ENCODE data around the gene TMPRSS9. TPM values are rescaled to one million over a fixed set of nuclear protein-coding genes. Genes with fewer than 3 reads are reported as not detected.

TMPRSS9 gene
- total and polyA plus RNA-seq, 2 of the 13 experiments (the other 11 are each of a cell fraction or from before 2014, with no cell fraction given): 2.5 to 5.2 TPM

- TF ChIP-seq HCFC1 (IDR thresholded peaks at IDR 0.05; ENCODE audit: low read depth, low read length) (peak; percentile 59; the same call in 1 of the 2 replicates), NBN (conservative IDR thresholded peaks at IDR 0.05) (no peak), ZNF383 (CRISPR knock-in tag; IDR thresholded peaks at IDR 0.05; ENCODE audit: borderline replicate concordance) (no peak), KDM6A (CRISPR knock-in tag; IDR thresholded peaks at IDR 0.05; ENCODE audit: low read depth) (no peak), SIN3A (IDR thresholded peaks at IDR 0.05; ENCODE audit: borderline replicate concordance, low read depth, low read length) (peak; percentile 90; the same call in 1 of the 2 replicates), ZNF232 (CRISPR knock-in tag; IDR thresholded peaks at IDR 0.05; ENCODE audit: borderline replicate concordance) (peak; percentile 59; the same call in 1 of the 2 replicates), GFI1 (CRISPR knock-in tag; IDR thresholded peaks at IDR 0.05; ENCODE audit: borderline replicate concordance) (no peak; the same call in 1 of the 2 replicates), SALL1 (CRISPR knock-in tag; IDR thresholded peaks at IDR 0.05) (peak; percentile 40; the same call in 1 of the 2 replicates), EHMT2 (IDR thresholded peaks at IDR 0.05; ENCODE audit: borderline replicate concordance, low read depth, low read length) (no peak), ZNF891 (CRISPR knock-in tag; IDR thresholded peaks at IDR 0.05) (no peak), KDM4B (CRISPR knock-in tag; IDR thresholded peaks at IDR 0.05) (no peak), IKZF4 (CRISPR knock-in tag; IDR thresholded peaks at IDR 0.05; ENCODE audit: borderline replicate concordance, low read depth, not compliant biosample characterization) (peak; percentile 65), ZSCAN31 (CRISPR knock-in tag; IDR thresholded peaks at IDR 0.05; ENCODE audit: low read depth) (peak; percentile 44; the same call in 1 of the 2 replicates), ZNF263 (CRISPR knock-in tag; IDR thresholded peaks at IDR 0.05) (0 out of 2 replicates have a peak, but pooled peaks have one; percentile 32), FOXA1 (IDR thresholded peaks at IDR 0.05) (no peak), FOXA1 (CRISPR knock-in tag; IDR thresholded peaks at IDR 0.05) (peak; percentile 23; the same call in 1 of the 2 replicates), ETV5 (CRISPR knock-in tag; IDR thresholded peaks at IDR 0.05; ENCODE audit: borderline replicate concordance) (peak; percentile 36; the same call in 1 of the 2 replicates)
- TF ChIP-seq, protein P1, sequence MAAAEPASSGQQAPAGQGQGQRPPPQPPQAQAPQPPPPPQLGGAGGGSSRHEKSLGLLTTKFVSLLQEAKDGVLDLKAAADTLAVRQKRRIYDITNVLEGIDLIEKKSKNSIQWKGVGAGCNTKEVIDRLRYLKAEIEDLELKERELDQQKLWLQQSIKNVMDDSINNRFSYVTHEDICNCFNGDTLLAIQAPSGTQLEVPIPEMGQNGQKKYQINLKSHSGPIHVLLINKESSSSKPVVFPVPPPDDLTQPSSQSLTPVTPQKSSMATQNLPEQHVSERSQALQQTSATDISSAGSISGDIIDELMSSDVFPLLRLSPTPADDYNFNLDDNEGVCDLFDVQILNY (CRISPR knock-in tag; conservative IDR thresholded peaks at IDR 0.05): peak; percentile 62
- TF ChIP-seq, protein P2, sequence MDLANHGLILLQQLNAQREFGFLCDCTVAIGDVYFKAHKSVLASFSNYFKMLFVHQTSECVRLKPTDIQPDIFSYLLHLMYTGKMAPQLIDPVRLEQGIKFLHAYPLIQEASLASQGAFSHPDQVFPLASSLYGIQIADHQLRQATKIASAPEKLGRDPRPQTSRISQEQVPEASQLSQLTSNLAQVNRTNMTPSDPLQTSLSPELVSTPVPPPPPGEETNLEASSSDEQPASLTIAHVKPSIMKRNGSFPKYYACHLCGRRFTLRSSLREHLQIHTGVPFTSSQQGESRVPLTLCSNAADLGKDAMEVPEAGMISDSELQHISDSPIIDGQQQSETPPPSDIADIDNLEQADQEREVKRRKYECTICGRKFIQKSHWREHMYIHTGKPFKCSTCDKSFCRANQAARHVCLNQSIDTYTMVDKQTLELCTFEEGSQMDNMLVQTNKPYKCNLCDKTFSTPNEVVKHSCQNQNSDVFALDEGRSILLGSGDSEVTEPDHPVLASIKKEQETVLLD (CRISPR knock-in tag; IDR thresholded peaks at IDR 0.05; ENCODE audit: low read depth): peak; percentile 22; the same call in 1 of the 2 replicates
- TF ChIP-seq, protein P3, sequence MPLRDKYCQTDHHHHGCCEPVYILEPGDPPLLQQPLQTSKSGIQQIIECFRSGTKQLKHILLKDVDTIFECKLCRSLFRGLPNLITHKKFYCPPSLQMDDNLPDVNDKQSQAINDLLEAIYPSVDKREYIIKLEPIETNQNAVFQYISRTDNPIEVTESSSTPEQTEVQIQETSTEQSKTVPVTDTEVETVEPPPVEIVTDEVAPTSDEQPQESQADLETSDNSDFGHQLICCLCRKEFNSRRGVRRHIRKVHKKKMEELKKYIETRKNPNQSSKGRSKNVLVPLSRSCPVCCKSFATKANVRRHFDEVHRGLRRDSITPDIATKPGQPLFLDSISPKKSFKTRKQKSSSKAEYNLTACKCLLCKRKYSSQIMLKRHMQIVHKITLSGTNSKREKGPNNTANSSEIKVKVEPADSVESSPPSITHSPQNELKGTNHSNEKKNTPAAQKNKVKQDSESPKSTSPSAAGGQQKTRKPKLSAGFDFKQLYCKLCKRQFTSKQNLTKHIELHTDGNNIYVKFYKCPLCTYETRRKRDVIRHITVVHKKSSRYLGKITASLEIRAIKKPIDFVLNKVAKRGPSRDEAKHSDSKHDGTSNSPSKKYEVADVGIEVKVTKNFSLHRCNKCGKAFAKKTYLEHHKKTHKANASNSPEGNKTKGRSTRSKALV (CRISPR knock-in tag; IDR thresholded peaks at IDR 0.05): peak; percentile 43; the same call in 1 of the 2 replicates
- TF ChIP-seq, protein P4, sequence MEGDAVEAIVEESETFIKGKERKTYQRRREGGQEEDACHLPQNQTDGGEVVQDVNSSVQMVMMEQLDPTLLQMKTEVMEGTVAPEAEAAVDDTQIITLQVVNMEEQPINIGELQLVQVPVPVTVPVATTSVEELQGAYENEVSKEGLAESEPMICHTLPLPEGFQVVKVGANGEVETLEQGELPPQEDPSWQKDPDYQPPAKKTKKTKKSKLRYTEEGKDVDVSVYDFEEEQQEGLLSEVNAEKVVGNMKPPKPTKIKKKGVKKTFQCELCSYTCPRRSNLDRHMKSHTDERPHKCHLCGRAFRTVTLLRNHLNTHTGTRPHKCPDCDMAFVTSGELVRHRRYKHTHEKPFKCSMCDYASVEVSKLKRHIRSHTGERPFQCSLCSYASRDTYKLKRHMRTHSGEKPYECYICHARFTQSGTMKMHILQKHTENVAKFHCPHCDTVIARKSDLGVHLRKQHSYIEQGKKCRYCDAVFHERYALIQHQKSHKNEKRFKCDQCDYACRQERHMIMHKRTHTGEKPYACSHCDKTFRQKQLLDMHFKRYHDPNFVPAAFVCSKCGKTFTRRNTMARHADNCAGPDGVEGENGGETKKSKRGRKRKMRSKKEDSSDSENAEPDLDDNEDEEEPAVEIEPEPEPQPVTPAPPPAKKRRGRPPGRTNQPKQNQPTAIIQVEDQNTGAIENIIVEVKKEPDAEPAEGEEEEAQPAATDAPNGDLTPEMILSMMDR (CRISPR knock-in tag; IDR thresholded peaks at IDR 0.05): no peak
Measured at GRCh38 chr19:2328401-2329148, 31.5 kb upstream of the TMPRSS9 start, which contains the start of the genes LSM7 and SPPL2B (continued).
